Measurements from ENCODE around the gene OR13J1. TPM values are rescaled to one million over a fixed set of nuclear protein-coding genes. Genes with fewer than 3 reads are reported as not detected.

Gene OR13J1
- total RNA-seq: not detected in 2 replicates

GRCh38 chr9:35870351-35870923, at the start of gene OR13J1:
Gene OR13J1, minus strand, starts transcription at chr9:35870401. Its CDS starts 0 bp downstream, at chr9:35870401.

GRCh38 chr9:35909274-35909673, 39.1 kb upstream of the OR13J1 start, which contains the start of gene SPAAR:
Gene SPAAR, plus strand, starts transcription at chr9:35909490. Its CDS starts 974 bp downstream, at chr9:35910464.

GRCh38 chr9:35905912-35906679, 35.9 kb upstream of the OR13J1 start, which contains the start of gene HRCT1:
Gene HRCT1, plus strand, starts transcription at chr9:35906202. Its CDS starts 86 bp downstream, at chr9:35906288.

GRCh38 chr9:35829084-35829763, 41.0 kb downstream of the OR13J1 start, which contains the start of gene TMEM8B:
Gene TMEM8B, plus strand, starts transcription at chr9:35829228. Its CDS starts 220 bp downstream, at chr9:35829448.

GRCh38 chr9:35828716-35829083, 41.5 kb downstream of the OR13J1 start, which contains the start of gene FAM221B:
Gene FAM221B, minus strand, starts transcription at chr9:35828732. Its CDS starts 2,571 bp downstream, at chr9:35826161.

Other genes with a start within 250 kb of the OR13J1 start
- gene SIT1, start 219.5 kb downstream of the OR13J1 start, total RNA-seq: not detected in 2 replicates
- 15,158 and 208,384 TPM in 2 replicates for gene RMRP, start 212.4 kb downstream of the OR13J1 start, total RNA-seq
- 10.3 and 13.6 TPM in 2 replicates for gene CCDC107, start 212.1 kb downstream of the OR13J1 start, total RNA-seq
- gene ARHGEF39, start 205.2 kb downstream of the OR13J1 start, total RNA-seq: 0.65 and 1.5 TPM in 2 replicates
- gene CA9, start 196.5 kb downstream of the OR13J1 start, total RNA-seq: not detected in 2 replicates
- 17.1 and 24.1 TPM in 2 replicates for gene TPM2, start 180.5 kb downstream of the OR13J1 start, total RNA-seq
- gene TLN1, start 138.2 kb downstream of the OR13J1 start, total RNA-seq: 184 and 408 TPM in 2 replicates
- gene CREB3, start 137.7 kb downstream of the OR13J1 start, total RNA-seq: 39.2 and 57.3 TPM in 2 replicates
- gene GBA2, start 121.2 kb downstream of the OR13J1 start, total RNA-seq: 50.3 and 121 TPM in 2 replicates
- 8.6 and 12.1 TPM in 2 replicates for gene RGP1, start 121.1 kb downstream of the OR13J1 start, total RNA-seq
- 6.2 and 90.9 TPM in 2 replicates for gene MSMP, start 116.1 kb downstream of the OR13J1 start, total RNA-seq
- gene NPR2, start 78.8 kb downstream of the OR13J1 start, total RNA-seq: 3.2 and 4.1 TPM in 2 replicates
- gene SPAG8, start 58.1 kb downstream of the OR13J1 start, total RNA-seq: 0.32 TPM in 1 of 2 replicates, not detected in the other
- gene HINT2, start 55.4 kb downstream of the OR13J1 start, total RNA-seq: 7.1 and 25.1 TPM in 2 replicates
- not detected in 2 replicates for gene FAM221B, start 41.7 kb downstream of the OR13J1 start, total RNA-seq
- 0.16 and 0.57 TPM in 2 replicates for gene TMEM8B, start 41.2 kb downstream of the OR13J1 start, total RNA-seq
- 0.32 and 3.5 TPM in 2 replicates for gene HRCT1, start 35.8 kb upstream of the OR13J1 start, total RNA-seq
- 3.4 and 5.8 TPM in 2 replicates for gene SPAAR, start 39.1 kb upstream of the OR13J1 start, total RNA-seq
- 0.06 TPM in 1 of 2 replicates, not detected in the other for gene OR2S2, start 87.8 kb upstream of the OR13J1 start, total RNA-seq
- 5.5 and 40.2 TPM in 2 replicates for gene RECK, start 166.5 kb upstream of the OR13J1 start, total RNA-seq